Measurements from ENCODE around the gene SPATS2L. TPM values are rescaled to one million over a fixed set of nuclear protein-coding genes. Genes with fewer than 3 reads are reported as not detected.

SPATS2L gene
- total and polyA plus RNA-seq, 9 donors, result 144 to 235 (median 222) TPM

DNA sequence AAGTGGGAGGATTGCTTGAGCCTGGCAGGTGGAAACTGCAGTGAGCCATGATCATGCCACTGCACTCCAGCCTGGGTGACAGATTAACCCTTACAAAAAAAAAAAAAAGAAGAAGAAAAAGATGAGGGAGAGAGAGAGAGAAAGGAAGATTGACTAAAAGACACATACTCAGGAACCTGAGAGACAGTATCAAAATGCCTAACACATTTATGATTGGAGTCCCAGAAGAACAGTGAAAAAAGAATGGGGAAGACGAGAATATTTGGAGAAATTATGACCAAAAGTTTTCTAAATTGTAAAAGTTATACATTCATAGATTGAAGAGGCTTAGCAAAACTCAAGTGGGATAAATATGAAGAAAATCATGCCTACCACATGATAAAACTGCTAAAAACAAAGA lies 19.9 kb upstream of the SPATS2L start:
- Histone ChIP-seq H3K27ac (ENCODE audit: low read length) (no peak overlapping the region), H3K4me3 (ENCODE audit: low read length) (no peak overlapping the region), H3K9me3 (replicated peaks; ENCODE audit: control insufficient read depth, low read depth, low read length) (no peaks in the 10 kb centered on the region), H3K27me3 (ENCODE audit: control insufficient read depth, insufficient read depth, low read length) (no peaks in the 10 kb centered on the region), H3K4me1 (ENCODE audit: control insufficient read depth, insufficient read depth, low read length) (no peaks in the 10 kb centered on the region), H3K36me3 (ENCODE audit: control insufficient read depth, insufficient read depth, low read length) (no peaks in the 10 kb centered on the region)
- no peak for DNase-seq
- no CpG with 5 or more reads among the region's 1 CpG for WGBS (ENCODE audit: insufficient coverage)

DNA sequence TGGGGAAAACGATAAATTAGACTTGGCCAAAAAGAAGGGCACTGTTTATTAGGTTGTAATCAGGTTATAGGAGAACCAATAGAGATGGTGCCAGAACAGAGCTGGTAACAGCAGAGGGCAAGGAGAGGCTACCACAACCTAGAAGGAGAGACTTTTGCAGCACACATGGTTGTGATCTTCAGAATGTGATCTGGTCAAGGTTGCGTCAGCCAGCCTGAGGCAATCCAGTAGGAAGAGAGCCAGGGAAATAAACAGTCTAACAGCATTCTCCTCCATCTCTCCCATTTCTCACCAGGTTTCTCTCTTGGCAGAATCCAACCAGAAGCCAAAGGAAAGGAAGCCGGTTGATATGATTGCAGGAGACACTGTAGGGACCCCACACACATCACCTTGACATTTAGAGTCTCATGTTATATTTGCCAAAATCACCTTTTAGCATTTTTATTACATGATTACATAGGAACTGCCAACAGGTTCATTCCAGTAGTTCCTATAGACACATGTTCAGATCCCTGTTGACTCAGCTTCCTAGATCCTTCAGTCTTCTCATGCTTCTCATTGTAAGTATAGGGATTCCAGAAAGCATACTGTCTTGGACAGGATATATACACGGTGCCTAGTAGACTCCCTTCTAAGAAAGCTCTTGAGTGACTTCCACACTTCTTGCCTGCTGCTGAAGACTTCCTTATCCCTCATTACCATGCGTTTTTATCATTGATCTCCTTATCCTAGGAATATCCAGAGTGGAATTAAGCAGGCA lies 17.6 kb upstream of the SPATS2L start:
- WGBS (ENCODE audit: insufficient coverage), result 67% methylated on average over 1 of the region's 5 CpGs
- Histone ChIP-seq H3K4me1 (ENCODE audit: control insufficient read depth, insufficient read depth, low read length) (no peaks in the 10 kb centered on the region), H3K4me3 (ENCODE audit: low read length) (no peak overlapping the region), H3K9me3 (replicated peaks; ENCODE audit: control insufficient read depth, low read depth, low read length) (no peaks in the 10 kb centered on the region), H3K27me3 (ENCODE audit: control insufficient read depth, insufficient read depth, low read length) (no peaks in the 10 kb centered on the region), H3K36me3 (ENCODE audit: control insufficient read depth, insufficient read depth, low read length) (no peaks in the 10 kb centered on the region), H3K27ac (ENCODE audit: low read length) (no peak overlapping the region)
- DNase-seq, result no peak

DNA sequence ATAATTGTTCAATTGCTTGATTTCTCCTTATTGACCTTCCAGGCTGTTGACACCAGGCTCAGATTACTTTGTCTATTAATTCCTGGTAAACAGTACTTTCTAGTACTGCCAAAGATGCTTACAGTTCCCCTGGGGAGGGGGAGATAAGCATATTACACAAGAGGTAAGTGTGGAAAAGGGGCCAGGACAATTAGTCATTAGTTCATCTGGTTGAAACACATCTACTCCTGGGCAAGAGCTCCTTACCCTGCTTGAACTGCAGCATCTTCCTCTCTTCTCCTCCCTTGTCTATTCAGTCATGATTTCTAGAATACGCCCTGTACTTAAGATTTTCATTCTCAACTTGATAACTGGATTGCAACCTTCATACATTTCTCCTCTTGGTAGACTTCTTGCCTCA lies 10.4 kb upstream of the SPATS2L start:
- no peak for DNase-seq
- peaks cover 3% of the 10 kb centered on the region for H3K4me1 ChIP-seq (ENCODE audit: control insufficient read depth, insufficient read depth, low read length)
- H3K4me3 ChIP-seq (ENCODE audit: low read length), result no peak overlapping the region
- WGBS (ENCODE audit: insufficient coverage), result 83% methylated on average over 1 of the region's 1 CpG
- no peaks in the 10 kb centered on the region for H3K27me3 ChIP-seq (ENCODE audit: control insufficient read depth, insufficient read depth, low read length)
- H3K36me3 ChIP-seq (ENCODE audit: control insufficient read depth, insufficient read depth, low read length), result no peaks in the 10 kb centered on the region
- H3K9me3 ChIP-seq (replicated peaks; ENCODE audit: control insufficient read depth, low read depth, low read length), result no peaks in the 10 kb centered on the region
- no peak overlapping the region for H3K27ac ChIP-seq (ENCODE audit: low read length)

DNA sequence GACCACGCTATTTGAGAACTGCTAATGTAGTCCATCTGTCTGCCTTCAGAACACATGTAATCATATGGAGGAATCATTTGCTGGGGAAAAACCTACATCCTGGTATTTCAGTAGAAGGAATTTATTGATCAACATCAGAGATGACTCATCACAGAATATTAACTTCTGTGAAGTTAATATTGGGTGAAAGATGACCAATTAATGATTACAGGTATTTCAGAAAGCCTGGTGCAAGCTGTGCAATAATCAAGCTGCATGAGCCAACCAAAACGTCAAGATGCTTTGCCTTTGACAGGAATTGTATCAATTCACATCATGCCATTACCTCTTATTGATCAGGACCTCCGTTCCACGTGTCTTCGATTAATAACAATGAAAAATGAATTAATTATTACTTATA lies 9.4 kb upstream of the SPATS2L start:
- Histone ChIP-seq H3K27ac (ENCODE audit: low read length) (no peak overlapping the region), H3K36me3 (ENCODE audit: control insufficient read depth, insufficient read depth, low read length) (no peaks in the 10 kb centered on the region), H3K4me3 (ENCODE audit: low read length) (no peak overlapping the region), H3K27me3 (ENCODE audit: control insufficient read depth, insufficient read depth, low read length) (no peaks in the 10 kb centered on the region), H3K9me3 (replicated peaks; ENCODE audit: control insufficient read depth, low read depth, low read length) (no peaks in the 10 kb centered on the region), H3K4me1 (ENCODE audit: control insufficient read depth, insufficient read depth, low read length) (peaks cover 3% of the 10 kb centered on the region)
- 71% methylated on average over 1 of the region's 5 CpGs for WGBS (ENCODE audit: insufficient coverage)
- DNase-seq, result no peak

DNA sequence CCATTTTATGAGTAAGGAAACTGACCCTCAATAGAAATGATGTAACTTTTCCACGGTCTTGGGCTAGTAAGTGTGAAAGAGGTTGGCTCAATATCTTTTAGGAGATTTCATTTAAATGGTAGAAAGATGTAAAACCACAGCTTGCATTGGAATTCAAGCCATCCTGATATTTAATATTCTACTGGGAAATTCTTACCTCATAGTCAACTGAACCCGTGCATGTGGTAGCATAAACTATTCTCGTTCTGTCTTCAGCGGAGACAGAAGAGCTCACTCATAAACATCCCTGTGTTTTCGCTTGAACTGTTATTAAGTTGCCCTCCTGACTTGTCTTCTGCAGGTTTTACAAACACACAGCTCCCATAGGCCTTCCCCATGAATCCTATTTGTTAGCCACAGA lies 8.5 kb upstream of the SPATS2L start:
- Histone ChIP-seq H3K9me3 (replicated peaks; ENCODE audit: control insufficient read depth, low read depth, low read length) (no peaks in the 10 kb centered on the region), H3K4me1 (ENCODE audit: control insufficient read depth, insufficient read depth, low read length) (peaks cover 9% of the 10 kb centered on the region), H3K27ac (ENCODE audit: low read length) (no peak overlapping the region), H3K4me3 (ENCODE audit: low read length) (no peak overlapping the region), H3K27me3 (ENCODE audit: control insufficient read depth, insufficient read depth, low read length) (no peaks in the 10 kb centered on the region), H3K36me3 (ENCODE audit: control insufficient read depth, insufficient read depth, low read length) (no peaks in the 10 kb centered on the region)
- peak; percentile 58 for DNase-seq
- WGBS (ENCODE audit: insufficient coverage), result 28% methylated on average over 4 of the region's 5 CpGs

DNA sequence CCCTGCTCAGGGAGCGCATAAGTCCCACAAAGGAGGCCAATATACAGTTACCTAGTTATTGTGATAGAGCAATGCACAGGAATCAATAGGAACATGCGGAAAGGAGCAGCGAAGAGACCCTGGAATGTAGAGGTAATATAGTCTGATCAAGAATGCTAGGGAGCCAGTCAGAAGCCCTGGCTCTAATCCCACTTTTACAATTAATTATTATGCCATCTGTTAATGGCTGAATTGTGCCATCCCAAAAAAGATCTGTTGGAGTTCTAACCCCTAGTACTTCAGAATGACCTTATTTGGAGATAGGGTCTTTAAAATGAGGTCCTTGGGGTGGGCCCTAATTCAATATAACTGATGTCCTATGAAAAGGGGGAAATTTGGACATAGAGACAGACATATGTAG lies 7.7 kb upstream of the SPATS2L start:
- peaks cover 9% of the 10 kb centered on the region for H3K4me1 ChIP-seq (ENCODE audit: control insufficient read depth, insufficient read depth, low read length)
- DNase-seq, result no peak
- H3K27ac ChIP-seq (ENCODE audit: low read length), result no peak overlapping the region
- no CpG with 5 or more reads among the region's 3 CpGs for WGBS (ENCODE audit: insufficient coverage)
- H3K36me3 ChIP-seq (ENCODE audit: control insufficient read depth, insufficient read depth, low read length), result no peaks in the 10 kb centered on the region
- no peak overlapping the region for H3K4me3 ChIP-seq (ENCODE audit: low read length)
- no peaks in the 10 kb centered on the region for H3K27me3 ChIP-seq (ENCODE audit: control insufficient read depth, insufficient read depth, low read length)
- H3K9me3 ChIP-seq (replicated peaks; ENCODE audit: control insufficient read depth, low read depth, low read length), result no peaks in the 10 kb centered on the region

DNA sequence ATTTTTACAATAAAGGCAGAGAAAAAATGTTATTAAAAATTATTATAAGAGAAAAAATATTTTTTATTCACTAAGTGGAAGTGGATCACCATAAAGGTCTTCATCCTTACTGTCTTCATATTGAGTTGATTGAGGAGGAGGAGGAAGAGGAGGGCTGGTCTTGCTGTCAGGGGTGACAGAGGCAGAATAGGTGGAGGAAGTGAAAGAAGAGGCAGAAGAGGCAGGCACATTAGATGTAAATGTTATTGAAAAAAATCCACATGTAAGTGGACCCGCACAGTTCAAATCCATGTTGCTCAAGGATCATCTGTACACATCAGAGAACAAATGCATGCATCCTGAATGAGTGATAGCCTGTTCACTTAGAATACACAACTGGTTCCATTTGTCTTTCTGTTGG lies 6.4 kb upstream of the SPATS2L start:
- Histone ChIP-seq H3K4me1 (ENCODE audit: control insufficient read depth, insufficient read depth, low read length) (peaks cover 12% of the 10 kb centered on the region), H3K27ac (ENCODE audit: low read length) (no peak overlapping the region), H3K36me3 (ENCODE audit: control insufficient read depth, insufficient read depth, low read length) (no peaks in the 10 kb centered on the region), H3K4me3 (ENCODE audit: low read length) (no peak overlapping the region), H3K9me3 (replicated peaks; ENCODE audit: control insufficient read depth, low read depth, low read length) (no peaks in the 10 kb centered on the region), H3K27me3 (ENCODE audit: control insufficient read depth, insufficient read depth, low read length) (no peaks in the 10 kb centered on the region)
- DNase-seq, result no peak
- no CpG with 5 or more reads among the region's 1 CpG for WGBS (ENCODE audit: insufficient coverage)

DNA sequence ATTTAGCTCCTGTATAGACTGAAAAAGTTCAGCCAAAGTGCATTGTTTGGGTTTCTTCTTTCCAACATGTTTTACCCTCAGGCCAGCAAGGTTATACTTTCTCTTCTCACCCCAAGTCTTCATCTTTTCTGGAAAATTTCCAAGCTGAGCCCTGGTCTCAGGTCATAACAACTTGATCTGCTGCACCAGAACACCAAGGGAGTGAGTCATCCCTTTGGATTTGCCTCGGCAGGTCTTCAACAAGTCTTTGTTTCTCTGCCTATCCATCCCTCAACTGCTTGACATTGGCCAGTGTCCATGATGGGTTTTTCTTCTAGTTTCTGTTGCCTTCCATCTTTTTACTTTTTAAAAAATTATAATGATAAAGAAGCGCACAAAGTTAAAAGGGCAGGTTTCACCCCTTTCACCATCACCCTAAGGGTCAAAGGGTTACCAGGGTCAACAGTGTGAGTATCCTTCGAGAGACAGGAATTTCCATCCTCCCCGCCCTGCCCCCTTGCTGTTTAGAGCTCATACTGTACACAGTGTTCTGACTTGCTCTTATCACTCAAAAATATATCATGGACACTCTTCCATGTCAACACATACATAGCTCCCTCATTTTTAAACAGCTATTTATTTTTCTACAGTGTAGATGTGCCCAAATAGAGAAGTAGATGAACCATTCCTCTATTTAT lies 5.7 kb upstream of the SPATS2L start:
- Histone ChIP-seq H3K27me3 (ENCODE audit: control insufficient read depth, insufficient read depth, low read length) (no peaks in the 10 kb centered on the region), H3K9me3 (replicated peaks; ENCODE audit: control insufficient read depth, low read depth, low read length) (no peaks in the 10 kb centered on the region), H3K4me1 (ENCODE audit: control insufficient read depth, insufficient read depth, low read length) (peaks cover 14% of the 10 kb centered on the region), H3K36me3 (ENCODE audit: control insufficient read depth, insufficient read depth, low read length) (no peaks in the 10 kb centered on the region), H3K27ac (ENCODE audit: low read length) (no peak overlapping the region), H3K4me3 (ENCODE audit: low read length) (no peak overlapping the region)
- 64% methylated on average over 2 of the region's 4 CpGs for WGBS (ENCODE audit: insufficient coverage)
- no peak for DNase-seq

DNA sequence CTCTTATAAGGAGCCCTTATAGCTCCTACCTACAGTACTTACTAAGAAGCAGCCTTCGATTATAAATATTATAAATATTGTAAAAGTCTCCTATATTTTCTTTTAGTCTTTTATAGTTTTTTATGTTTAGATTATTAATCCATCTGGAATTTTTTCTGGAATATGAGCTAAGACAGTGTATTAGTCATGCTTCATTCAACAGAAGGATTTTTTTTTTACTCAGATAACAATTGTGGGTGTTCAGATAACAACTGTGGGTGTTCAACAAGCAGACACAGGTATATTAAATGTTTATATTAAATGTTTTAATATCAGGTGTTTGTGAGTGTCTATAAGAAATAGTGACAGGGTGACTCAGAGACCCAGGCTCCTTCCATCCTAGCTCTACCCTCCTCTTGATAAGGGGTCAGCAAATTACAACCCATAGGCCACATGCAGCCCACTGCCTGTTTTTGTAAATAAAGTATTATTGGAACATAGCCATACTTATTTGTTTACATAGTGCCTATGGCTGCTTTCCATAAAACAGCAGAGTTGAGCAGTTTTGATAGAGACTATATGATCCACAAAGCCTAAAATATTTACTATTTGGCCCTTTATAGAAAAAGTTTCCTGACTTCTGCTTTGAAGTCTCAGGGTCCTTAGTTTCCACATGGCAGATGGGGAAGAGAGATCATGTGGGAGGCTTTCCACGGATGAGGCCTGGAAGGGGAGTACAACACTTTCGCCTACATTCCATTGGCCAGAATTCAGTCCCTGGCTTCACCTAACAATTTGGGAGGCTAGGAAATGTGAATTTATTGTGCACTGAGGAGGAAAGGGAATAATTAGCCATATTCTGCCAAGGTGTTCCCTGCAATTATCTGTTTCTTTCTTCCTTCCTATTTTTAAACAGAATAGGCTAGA lies 4.3 kb upstream of the SPATS2L start:
- H3K4me3 ChIP-seq (ENCODE audit: low read length), result no peak overlapping the region
- H3K4me1 ChIP-seq (ENCODE audit: control insufficient read depth, insufficient read depth, low read length), result peaks cover 14% of the 10 kb centered on the region
- H3K9me3 ChIP-seq (replicated peaks; ENCODE audit: control insufficient read depth, low read depth, low read length), result no peaks in the 10 kb centered on the region
- H3K36me3 ChIP-seq (ENCODE audit: control insufficient read depth, insufficient read depth, low read length), result no peaks in the 10 kb centered on the region
- DNase-seq, result peak; percentile 58
- H3K27me3 ChIP-seq (ENCODE audit: control insufficient read depth, insufficient read depth, low read length), result no peaks in the 10 kb centered on the region
- WGBS (ENCODE audit: insufficient coverage), result no CpG with 5 or more reads among the region's 3 CpGs
- no peak overlapping the region for H3K27ac ChIP-seq (ENCODE audit: low read length)

Data from muscle of leg (tissue), 11 donors.